ENCODE measurements around the gene SMPD3. TPM values are rescaled to one million over a fixed set of nuclear protein-coding genes. Genes with fewer than 3 reads are reported as not detected.
A peak's percentile ranks its signal among the peaks of the same experiment; 100 is the strongest.

SMPD3 gene
- polyA plus RNA-seq, 4 donors = 47.0 to 123 (median 71.9) TPM

- DNase-seq (no peak), FAIRE-seq (no peak)
- no peaks in the 10 kb centered on the region for H3K9me3 ChIP-seq (ENCODE audit: control insufficient read depth in 2 of 2, insufficient read depth in 1 of 2, low read depth in 1 of 2, low read length in 1 of 2)
- H3K4me1 ChIP-seq (ENCODE audit: control insufficient read depth in 3 of 3, insufficient read depth in 2 of 3, low read depth in 1 of 3, low read length in 2 of 3) = peaks cover 0 to 6% (median 0%) of the 10 kb centered on the region in 3 donors
- H3K27me3 ChIP-seq (ENCODE audit: control insufficient read depth in 3 of 3, insufficient read depth in 3 of 3, low read length in 3 of 3) = peaks cover 0 to 7% (median 0%) of the 10 kb centered on the region in 3 donors
- peaks cover 0 to 2% (median 0%) of the 10 kb centered on the region in 3 donors for H3K36me3 ChIP-seq (ENCODE audit: control insufficient read depth in 3 of 3, insufficient read depth in 2 of 3, low read depth in 1 of 3, low read length in 3 of 3)
- no peak overlapping the region for H3K27ac ChIP-seq (ENCODE audit: low read depth in 1 of 3, low read length in 2 of 3)
- H3K4me3 ChIP-seq (ENCODE audit: low read depth in 1 of 3, low read length in 3 of 3) = no peak overlapping the region
- WGBS, 3 donors = 80 to 83% (median 80%) methylated on average over 13 of the region's 13 CpGs
These were observed 46.2 kb downstream of the SMPD3 start for GRCh38 chr16:68401871-68402747.

- 52 to 72% (median 55%) methylated on average over 5 of the region's 5 CpGs for WGBS, 3 donors
- no peak for DNase-seq
- H3K4me1 ChIP-seq (ENCODE audit: control insufficient read depth in 3 of 3, insufficient read depth in 2 of 3, low read depth in 1 of 3, low read length in 2 of 3) = peaks cover 0 to 5% (median 0%) of the 10 kb centered on the region in 3 donors
- no peak overlapping the region for H3K4me3 ChIP-seq (ENCODE audit: low read depth in 1 of 3, low read length in 3 of 3)
- H3K36me3 ChIP-seq (ENCODE audit: control insufficient read depth in 3 of 3, insufficient read depth in 2 of 3, low read depth in 1 of 3, low read length in 3 of 3) = peaks cover 0 to 2% (median 0%) of the 10 kb centered on the region in 3 donors
- FAIRE-seq = no peak
- no peaks in the 10 kb centered on the region for H3K27me3 ChIP-seq (ENCODE audit: control insufficient read depth in 3 of 3, insufficient read depth in 3 of 3, low read length in 3 of 3)
- H3K27ac ChIP-seq (ENCODE audit: low read depth in 1 of 3, low read length in 2 of 3) = no peak overlapping the region
- no peaks in the 10 kb centered on the region for H3K9me3 ChIP-seq (ENCODE audit: control insufficient read depth in 2 of 2, insufficient read depth in 1 of 2, low read depth in 1 of 2, low read length in 1 of 2)
These were observed 47.3 kb downstream of the SMPD3 start for GRCh38 chr16:68400924-68401460.

GRCh38 chr16:68400083-68400923, 48.0 kb downstream of the SMPD3 start:
- Histone ChIP-seq H3K36me3 (ENCODE audit: control insufficient read depth in 3 of 3, insufficient read depth in 2 of 3, low read depth in 1 of 3, low read length in 3 of 3) (peaks cover 0 to 2% (median 0%) of the 10 kb centered on the region in 3 donors), H3K4me3 (ENCODE audit: low read depth in 1 of 3, low read length in 3 of 3) (no peak overlapping the region), H3K27ac (ENCODE audit: low read depth in 1 of 3, low read length in 2 of 3) (no peak overlapping the region), H3K4me1 (ENCODE audit: control insufficient read depth in 3 of 3, insufficient read depth in 2 of 3, low read depth in 1 of 3, low read length in 2 of 3) (peaks cover 0 to 8% (median 0%) of the 10 kb centered on the region in 3 donors), H3K9me3 (ENCODE audit: control insufficient read depth in 2 of 2, insufficient read depth in 1 of 2, low read depth in 1 of 2, low read length in 1 of 2) (no peaks in the 10 kb centered on the region), H3K27me3 (ENCODE audit: control insufficient read depth in 3 of 3, insufficient read depth in 3 of 3, low read length in 3 of 3) (no peaks in the 10 kb centered on the region)
- 73 to 82% (median 77%) methylated on average over 5 of the region's 5 CpGs for WGBS, 3 donors
- FAIRE-seq (no peak), DNase-seq (no peak)

- no peak overlapping the region for H3K27ac ChIP-seq (ENCODE audit: low read depth in 1 of 3, low read length in 2 of 3)
- FAIRE-seq = no peak
- WGBS, 3 donors = 88 to 93% (median 90%) methylated on average over 3 of the region's 3 CpGs
- peaks cover 0 to 2% (median 0%) of the 10 kb centered on the region in 3 donors for H3K36me3 ChIP-seq (ENCODE audit: control insufficient read depth in 3 of 3, insufficient read depth in 2 of 3, low read depth in 1 of 3, low read length in 3 of 3)
- H3K27me3 ChIP-seq (ENCODE audit: control insufficient read depth in 3 of 3, insufficient read depth in 3 of 3, low read length in 3 of 3) = no peaks in the 10 kb centered on the region
- DNase-seq = no peak
- H3K9me3 ChIP-seq (ENCODE audit: control insufficient read depth in 2 of 2, insufficient read depth in 1 of 2, low read depth in 1 of 2, low read length in 1 of 2) = no peaks in the 10 kb centered on the region
- peaks cover 0 to 9% (median 0%) of the 10 kb centered on the region in 3 donors for H3K4me1 ChIP-seq (ENCODE audit: control insufficient read depth in 3 of 3, insufficient read depth in 2 of 3, low read depth in 1 of 3, low read length in 2 of 3)
- no peak overlapping the region for H3K4me3 ChIP-seq (ENCODE audit: low read depth in 1 of 3, low read length in 3 of 3)
These were observed 48.9 kb downstream of the SMPD3 start for GRCh38 chr16:68399456-68399855.

DNA sequence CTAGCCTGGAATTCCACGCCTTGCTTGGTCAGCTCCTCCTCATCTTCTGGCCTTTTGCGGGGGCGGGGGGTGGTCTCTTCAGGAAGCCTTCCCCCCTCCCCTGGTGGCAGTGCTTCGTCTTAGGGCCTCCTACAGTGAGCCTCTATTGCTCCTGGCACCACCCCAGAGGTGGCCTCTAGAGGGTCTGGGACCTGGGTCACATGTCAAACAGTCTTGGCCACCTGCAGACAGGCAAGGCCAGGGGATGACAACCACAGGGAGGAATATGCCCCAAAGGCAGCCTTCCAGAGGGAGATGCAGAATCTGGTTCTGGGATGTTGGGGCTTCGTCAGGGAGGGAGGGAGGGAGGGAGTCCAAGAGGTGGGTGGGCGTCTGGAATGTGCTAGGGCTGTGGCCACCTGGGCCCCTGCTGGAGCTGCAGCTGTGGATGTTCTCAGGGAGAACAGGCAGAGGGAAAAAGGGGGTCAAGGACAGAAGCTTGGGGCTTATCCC, 50.6 kb downstream of the SMPD3 start:
- Histone ChIP-seq H3K9me3 (ENCODE audit: control insufficient read depth in 2 of 2, insufficient read depth in 1 of 2, low read depth in 1 of 2, low read length in 1 of 2) (no peaks in the 10 kb centered on the region), H3K4me1 (ENCODE audit: control insufficient read depth in 3 of 3, insufficient read depth in 2 of 3, low read depth in 1 of 3, low read length in 2 of 3) (peaks cover 0 to 9% (median 0%) of the 10 kb centered on the region in 3 donors), H3K27me3 (ENCODE audit: control insufficient read depth in 3 of 3, insufficient read depth in 3 of 3, low read length in 3 of 3) (no peaks in the 10 kb centered on the region), H3K27ac (ENCODE audit: low read depth in 1 of 3, low read length in 2 of 3) (no peak overlapping the region), H3K4me3 (ENCODE audit: low read depth in 1 of 3, low read length in 3 of 3) (no peak overlapping the region), H3K36me3 (ENCODE audit: control insufficient read depth in 3 of 3, insufficient read depth in 2 of 3, low read depth in 1 of 3, low read length in 3 of 3) (peaks cover 0 to 2% (median 0%) of the 10 kb centered on the region in 3 donors)
- no peak for DNase-seq
- no peak for FAIRE-seq
- 72 to 91% (median 87%) methylated on average over 6 of the region's 6 CpGs for WGBS, 3 donors

DNA sequence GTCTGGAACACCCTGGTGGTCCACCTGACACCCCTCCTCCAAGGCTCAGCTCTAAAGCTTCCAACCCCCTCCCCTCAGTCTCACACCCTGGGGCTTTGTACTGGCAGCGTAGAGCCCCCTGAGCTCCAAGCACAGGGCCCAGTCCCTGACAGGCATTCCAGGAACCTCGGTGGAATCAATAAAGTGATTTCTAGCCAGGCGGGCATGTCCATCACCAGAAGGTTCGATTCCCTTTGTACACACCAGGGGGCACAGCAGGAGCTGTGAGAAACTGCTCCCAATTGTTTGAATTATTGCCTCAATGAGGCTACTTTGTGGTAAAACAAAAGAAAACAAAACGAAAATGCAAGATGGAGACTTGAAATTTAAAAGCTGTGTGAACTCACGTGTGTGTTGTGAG, 51.8 kb downstream of the SMPD3 start:
- H3K9me3 ChIP-seq (ENCODE audit: control insufficient read depth in 2 of 2, insufficient read depth in 1 of 2, low read depth in 1 of 2, low read length in 1 of 2) = no peaks in the 10 kb centered on the region
- 12 to 22% (median 20%) methylated on average over 6 of the region's 6 CpGs for WGBS, 3 donors

DNA sequence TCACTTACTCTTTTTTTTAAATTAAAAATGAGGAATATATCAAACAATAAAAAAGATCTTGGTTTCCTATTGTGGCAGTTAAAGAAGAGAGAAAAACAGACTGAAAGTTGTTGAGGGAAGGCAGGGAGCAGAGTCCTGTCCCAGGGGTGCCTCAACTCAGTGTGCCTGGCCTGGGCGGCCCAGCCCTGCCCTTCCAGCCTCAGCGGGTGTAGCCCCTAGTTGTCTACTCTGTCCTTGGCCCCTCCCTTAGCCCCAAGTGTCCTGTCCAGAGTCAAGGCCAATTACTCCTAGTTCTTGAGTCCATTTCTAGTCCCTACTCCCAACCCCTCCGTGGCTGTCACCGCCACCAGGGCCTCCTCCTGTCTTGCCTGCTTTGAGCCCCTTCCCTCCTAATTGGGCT, 52.5 kb downstream of the SMPD3 start:
- Histone ChIP-seq H3K4me3 (ENCODE audit: low read depth in 1 of 3, low read length in 3 of 3) (no peak overlapping the region), H3K27me3 (ENCODE audit: control insufficient read depth in 3 of 3, insufficient read depth in 3 of 3, low read length in 3 of 3) (no peaks in the 10 kb centered on the region), H3K27ac (ENCODE audit: low read depth in 1 of 3, low read length in 2 of 3) (no peak overlapping the region), H3K9me3 (ENCODE audit: control insufficient read depth in 2 of 2, insufficient read depth in 1 of 2, low read depth in 1 of 2, low read length in 1 of 2) (no peaks in the 10 kb centered on the region), H3K4me1 (ENCODE audit: control insufficient read depth in 3 of 3, insufficient read depth in 2 of 3, low read depth in 1 of 3, low read length in 2 of 3) (peaks cover 0 to 9% (median 0%) of the 10 kb centered on the region in 3 donors), H3K36me3 (ENCODE audit: control insufficient read depth in 3 of 3, insufficient read depth in 2 of 3, low read depth in 1 of 3, low read length in 3 of 3) (peaks cover 0 to 2% (median 0%) of the 10 kb centered on the region in 3 donors)
- FAIRE-seq (no peak), DNase-seq (no peak)
- WGBS, 3 donors = 66 to 82% (median 79%) methylated on average over 4 of the region's 4 CpGs

More for the DNA sequence above, 51.8 kb downstream of the SMPD3 start:
- Histone ChIP-seq H3K4me3 (ENCODE audit: low read depth in 1 of 3, low read length in 3 of 3) (no peak overlapping the region), H3K27ac (ENCODE audit: low read depth in 1 of 3, low read length in 2 of 3) (no peak overlapping the region), H3K27me3 (ENCODE audit: control insufficient read depth in 3 of 3, insufficient read depth in 3 of 3, low read length in 3 of 3) (no peaks in the 10 kb centered on the region), H3K36me3 (ENCODE audit: control insufficient read depth in 3 of 3, insufficient read depth in 2 of 3, low read depth in 1 of 3, low read length in 3 of 3) (peaks cover 0 to 2% (median 0%) of the 10 kb centered on the region in 3 donors), H3K4me1 (ENCODE audit: control insufficient read depth in 3 of 3, insufficient read depth in 2 of 3, low read depth in 1 of 3, low read length in 2 of 3) (peaks cover 0 to 9% (median 0%) of the 10 kb centered on the region in 3 donors)
- peak; percentile 66 to 68 for DNase-seq
- FAIRE-seq = no peak

Measured in small intestine (tissue), 7 donors.